Measurements from ENCODE around the gene IQUB.
"Not testable (repeated sequence)": the region's sequence is repeated elsewhere in the genome, so short reads cannot be mapped to it uniquely, and the experiment has no call there.

Gene IQUB

GRCh38 chr7:123528265-123528664 lies 6.1 kb downstream of the IQUB start:
- Histone ChIP-seq H3K4me3 (ENCODE audit: low read depth in 1 of 2, low read length in 2 of 2) (no peak overlapping the region), H3K9ac (ENCODE audit: low read depth, low read length) (no peak overlapping the region), H3K4me1 (ENCODE audit: insufficient read depth, low read length) (no peaks in the 10 kb centered on the region), H3K9me3 (ENCODE audit: insufficient read depth, low read length, severe bottlenecking) (no peaks in the 10 kb centered on the region), H3K4me2 (ENCODE audit: insufficient read depth, low read length) (no peak overlapping the region), H3K36me3 (ENCODE audit: insufficient read depth, low read length) (no peaks in the 10 kb centered on the region), H3K27ac (ENCODE audit: low read length) (no peak overlapping the region), H3K79me2 (ENCODE audit: insufficient read depth, low read length) (no peaks in the 10 kb centered on the region), H2AFZ (ENCODE audit: low read depth, low read length) (no peak overlapping the region), H3K27me3 (ENCODE audit: insufficient read depth, low read length, poor library complexity) (no peaks in the 10 kb centered on the region), H4K20me1 (ENCODE audit: insufficient read depth, low read length) (no peaks in the 10 kb centered on the region)
- ATAC-seq (ENCODE audit: insufficient read depth, low read depth) (no peak), DNase-seq (no peak)
- TF ChIP-seq CTCF (IDR thresholded peaks at IDR 0.05; ENCODE audit: borderline replicate concordance, extremely low read depth, low read length, poor library complexity, severe bottlenecking) (no peak), EZH2 (IDR thresholded peaks at IDR 0.05; ENCODE audit: borderline replicate concordance, low read depth, low read length, severe bottlenecking) (no peak)

- DNase-seq; H3K9ac ChIP-seq (ENCODE audit: low read depth, low read length); H3K79me2 ChIP-seq (ENCODE audit: insufficient read depth, low read length); H3K36me3 ChIP-seq (ENCODE audit: insufficient read depth, low read length); H4K20me1 ChIP-seq (ENCODE audit: insufficient read depth, low read length); H3K27me3 ChIP-seq (ENCODE audit: insufficient read depth, low read length, poor library complexity); H3K4me1 ChIP-seq (ENCODE audit: insufficient read depth, low read length); H3K4me2 ChIP-seq (ENCODE audit: insufficient read depth, low read length); H3K9me3 ChIP-seq (ENCODE audit: insufficient read depth, low read length, severe bottlenecking); H3K27ac ChIP-seq (ENCODE audit: low read length); H3K4me3 ChIP-seq (ENCODE audit: low read depth in 1 of 2, low read length in 2 of 2); H2AFZ ChIP-seq (ENCODE audit: low read depth, low read length); ATAC-seq (ENCODE audit: insufficient read depth, low read depth): not testable (repeated sequence)
Observed at GRCh38 chr7:123527712-123528225, 6.6 kb downstream of the IQUB start.

GRCh38 chr7:123526533-123526932 lies 7.9 kb downstream of the IQUB start:
- H3K4me2 ChIP-seq (ENCODE audit: insufficient read depth, low read length); H3K4me1 ChIP-seq (ENCODE audit: insufficient read depth, low read length); H2AFZ ChIP-seq (ENCODE audit: low read depth, low read length); H3K36me3 ChIP-seq (ENCODE audit: insufficient read depth, low read length); H4K20me1 ChIP-seq (ENCODE audit: insufficient read depth, low read length); DNase-seq; H3K9ac ChIP-seq (ENCODE audit: low read depth, low read length); H3K79me2 ChIP-seq (ENCODE audit: insufficient read depth, low read length); H3K27ac ChIP-seq (ENCODE audit: low read length); H3K27me3 ChIP-seq (ENCODE audit: insufficient read depth, low read length, poor library complexity); H3K4me3 ChIP-seq (ENCODE audit: low read depth in 1 of 2, low read length in 2 of 2); ATAC-seq (ENCODE audit: insufficient read depth, low read depth); H3K9me3 ChIP-seq (ENCODE audit: insufficient read depth, low read length, severe bottlenecking): not testable (repeated sequence)

- Histone ChIP-seq H3K4me1 (ENCODE audit: insufficient read depth, low read length) (no peaks in the 10 kb centered on the region), H3K4me3 (ENCODE audit: low read depth in 1 of 2, low read length in 2 of 2) (no peak overlapping the region), H3K36me3 (ENCODE audit: insufficient read depth, low read length) (no peaks in the 10 kb centered on the region), H3K9me3 (ENCODE audit: insufficient read depth, low read length, severe bottlenecking) (no peaks in the 10 kb centered on the region), H3K27ac (ENCODE audit: low read length) (no peak overlapping the region), H3K4me2 (ENCODE audit: insufficient read depth, low read length) (no peak overlapping the region), H3K27me3 (ENCODE audit: insufficient read depth, low read length, poor library complexity) (no peaks in the 10 kb centered on the region), H4K20me1 (ENCODE audit: insufficient read depth, low read length) (no peaks in the 10 kb centered on the region), H3K9ac (ENCODE audit: low read depth, low read length) (no peak overlapping the region), H2AFZ (ENCODE audit: low read depth, low read length) (no peak overlapping the region), H3K79me2 (ENCODE audit: insufficient read depth, low read length) (no peaks in the 10 kb centered on the region)
- DNase-seq (no peak), ATAC-seq (ENCODE audit: insufficient read depth, low read depth) (no peak)
- TF ChIP-seq CTCF (IDR thresholded peaks at IDR 0.05; ENCODE audit: borderline replicate concordance, extremely low read depth, low read length, poor library complexity, severe bottlenecking) (no peak), EZH2 (IDR thresholded peaks at IDR 0.05; ENCODE audit: borderline replicate concordance, low read depth, low read length, severe bottlenecking) (no peak)
Observed at GRCh38 chr7:123522066-123522465, 12.3 kb downstream of the IQUB start.
